NCI-H1417 (cell line): ENCODE results near the gene KAT2A.

ENCODE experiments used
- DNase-seq, 3 experiments: peaks; one replicate each; lab custom pipeline; 2025; lab: John Stamatoyannopoulos, UW

Gene KAT2A

GRCh38 chr17:42094375-42095069 is 26.6 kb downstream of the KAT2A start:
- no peak for DNase-seq

- DNase-seq: no peak
Observed at GRCh38 chr17:42092939-42093338, 28.2 kb downstream of the KAT2A start.

GRCh38 chr17:42090964-42091790 is 30.0 kb downstream of the KAT2A start:
- no peak for DNase-seq

DNA sequence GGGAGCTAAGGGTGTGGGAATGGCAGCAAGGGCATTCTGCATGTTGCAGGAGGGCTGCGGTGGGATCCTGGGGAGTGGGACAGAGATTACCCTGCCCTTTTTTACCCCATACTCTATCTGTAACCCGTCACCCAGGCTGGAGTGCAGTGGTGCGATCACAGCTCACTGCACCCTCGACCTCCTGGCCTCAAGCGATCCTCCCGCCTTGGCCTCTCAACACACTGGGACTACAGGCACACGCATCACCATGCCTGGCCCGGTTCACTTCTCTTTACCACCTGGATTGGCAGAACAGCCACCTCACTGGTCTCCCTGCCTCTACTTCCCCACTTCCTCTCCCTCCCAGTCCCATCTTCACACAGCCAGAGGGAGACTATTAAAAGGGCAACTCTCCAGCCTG is 32.4 kb downstream of the KAT2A start:
- DNase-seq: no peak

DNA sequence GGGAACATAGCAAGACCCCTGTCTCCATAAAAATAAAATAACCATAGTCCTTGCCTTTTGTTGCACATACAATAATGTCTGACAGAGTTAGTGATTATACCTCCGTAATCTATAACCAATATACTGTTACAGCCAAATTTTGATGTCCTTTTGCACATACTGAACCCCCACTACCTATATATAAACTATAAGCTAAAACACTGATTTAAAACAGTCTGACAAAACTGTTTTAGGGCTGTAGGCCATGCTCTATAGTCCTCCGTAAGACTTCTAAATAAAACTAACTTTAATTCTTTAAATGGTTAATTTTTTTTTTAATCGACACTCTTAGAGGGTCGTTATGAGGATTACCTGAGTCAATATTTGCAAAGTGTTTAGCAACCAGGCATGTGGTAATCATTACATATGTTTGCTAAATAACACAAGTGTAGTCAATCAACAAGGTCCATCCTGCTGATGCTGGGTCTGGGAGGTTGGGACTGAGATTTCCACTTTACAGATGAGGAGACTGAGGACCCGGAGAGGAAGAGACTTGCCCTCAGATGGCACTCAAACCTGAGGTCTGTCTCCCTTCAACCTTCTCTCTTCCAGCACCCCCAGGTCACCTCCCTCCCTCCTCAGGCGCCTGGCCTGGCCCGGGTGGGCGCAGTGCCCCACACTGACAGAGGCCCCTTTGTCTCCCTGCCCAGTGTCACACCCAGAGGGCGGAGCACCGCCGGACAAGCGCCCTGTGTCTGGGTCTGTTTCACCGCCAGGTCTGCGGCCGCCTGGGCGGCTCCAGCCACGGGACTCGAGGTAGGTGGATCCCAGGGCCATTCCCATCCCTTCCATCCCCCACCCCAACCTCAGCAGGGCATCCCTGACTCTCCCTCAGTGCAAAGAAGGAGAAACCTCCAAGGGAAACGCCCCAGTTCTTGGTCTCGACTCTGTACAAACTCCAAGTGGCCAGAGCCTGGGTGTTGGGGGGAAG is 33.1 kb downstream of the KAT2A start:
- peak in 1 of 3 experiments; percentile 30 for DNase-seq

DNA sequence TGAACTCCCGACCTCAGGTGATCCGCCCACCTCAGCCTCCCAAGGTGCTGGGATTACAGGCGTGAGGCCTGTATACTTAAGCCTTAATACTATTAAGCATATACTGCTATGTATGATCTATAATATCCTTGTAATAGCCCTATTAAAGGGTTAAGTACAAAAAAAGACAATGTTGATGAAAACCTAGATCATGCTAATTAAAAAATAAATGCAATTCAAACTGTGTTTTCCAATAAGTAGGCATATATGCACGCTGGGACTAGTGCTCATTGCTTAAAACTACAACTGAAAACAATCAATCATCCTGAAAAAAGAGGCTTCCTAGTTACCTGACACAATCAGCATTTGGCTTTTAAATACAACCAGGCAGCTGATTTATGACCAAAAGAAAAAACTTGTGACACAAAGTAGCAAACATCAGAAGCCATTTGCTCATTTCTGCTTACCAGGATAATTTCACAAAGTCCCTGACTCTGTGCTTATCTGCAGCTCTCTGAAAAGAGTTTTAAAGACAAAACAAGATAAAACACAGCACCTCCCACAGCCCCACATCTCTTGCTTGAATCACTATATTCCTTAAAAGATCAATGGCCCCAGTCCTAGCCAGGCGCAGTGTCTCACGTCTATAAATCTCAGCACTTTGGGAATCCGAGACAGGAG is 34.0 kb downstream of the KAT2A start:
- peak in 1 of 3 experiments; percentile 57 for DNase-seq

GRCh38 chr17:42081516-42082129 is 39.5 kb downstream of the KAT2A start:
- no peak for DNase-seq

GRCh38 chr17:42079541-42079940 is 41.6 kb downstream of the KAT2A start:
- DNase-seq: no peak

- DNase-seq: no peak
Observed at GRCh38 chr17:42078396-42079043, 42.6 kb downstream of the KAT2A start.

DNA sequence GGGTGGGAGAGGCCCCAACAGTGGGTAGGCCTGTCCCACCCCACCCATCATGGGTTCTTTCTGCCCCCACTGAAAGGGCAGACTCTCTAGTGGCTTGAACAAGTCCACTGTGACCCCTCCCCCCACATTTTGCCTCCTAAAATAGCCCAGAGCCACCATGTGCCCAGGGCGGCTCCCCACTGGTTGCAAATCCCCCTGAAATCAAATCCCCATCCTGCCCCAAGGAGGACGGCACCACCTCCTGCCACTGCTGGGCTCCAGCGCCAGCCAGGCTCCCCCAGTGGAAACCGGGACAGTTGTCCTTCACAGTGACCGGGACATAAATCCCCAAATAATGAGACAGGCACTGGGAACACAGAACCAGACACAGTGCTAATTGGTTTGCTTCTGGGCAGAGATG is 43.4 kb downstream of the KAT2A start:
- DNase-seq: no peak

GRCh38 chr17:42076797-42077559 is 44.2 kb downstream of the KAT2A start:
- DNase-seq: no peak

GRCh38 chr17:42075789-42076188 is 45.4 kb downstream of the KAT2A start:
- DNase-seq: no peak

DNA sequence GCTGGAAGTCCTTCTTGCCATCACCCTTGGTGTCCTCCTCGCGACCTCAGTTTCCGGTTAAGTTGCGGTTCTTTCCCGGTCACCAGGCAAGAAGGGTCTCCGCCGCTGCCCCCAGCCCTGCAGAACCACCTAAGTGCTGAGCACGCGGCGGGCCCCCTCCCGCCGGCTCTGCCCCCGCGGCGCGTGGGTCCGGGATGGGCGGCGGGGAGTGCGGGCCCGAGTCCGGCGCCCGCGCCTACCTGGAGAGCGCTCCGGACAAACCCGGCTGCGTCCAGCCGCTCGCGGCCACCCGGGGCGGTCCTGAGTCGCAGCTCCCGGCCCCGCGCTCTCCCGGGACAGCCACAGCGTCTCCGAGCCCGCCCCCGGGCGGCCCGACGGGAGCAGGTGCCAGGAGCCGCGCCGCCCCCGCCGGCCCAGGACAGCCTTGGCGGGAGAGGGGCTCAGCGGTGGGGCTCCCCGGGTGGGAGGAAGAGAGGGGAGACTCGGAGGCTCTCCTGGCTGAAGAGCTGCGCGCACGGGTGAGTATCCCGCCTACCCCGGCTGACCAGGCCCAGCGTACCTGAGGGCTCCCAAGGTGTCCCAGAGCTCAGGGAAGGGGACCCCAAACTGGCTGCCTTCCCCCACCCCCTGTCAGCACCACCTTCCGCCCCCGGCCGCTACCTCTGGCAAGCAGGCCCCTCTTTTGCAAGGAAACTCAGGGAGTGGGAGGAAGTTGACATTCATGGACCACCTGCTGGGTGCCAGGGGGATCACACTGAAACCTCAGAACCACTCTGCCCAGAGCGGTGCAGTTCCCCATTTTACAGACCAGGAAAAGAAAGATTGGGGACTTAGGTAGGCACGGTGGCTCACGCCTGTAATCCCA is 48.6 kb downstream of the KAT2A start:
- peak in 2 of 3 experiments; percentile 11 to 34 for DNase-seq

- no peak for DNase-seq
Observed at GRCh38 chr17:42071810-42072209, 49.4 kb downstream of the KAT2A start.

DNA sequence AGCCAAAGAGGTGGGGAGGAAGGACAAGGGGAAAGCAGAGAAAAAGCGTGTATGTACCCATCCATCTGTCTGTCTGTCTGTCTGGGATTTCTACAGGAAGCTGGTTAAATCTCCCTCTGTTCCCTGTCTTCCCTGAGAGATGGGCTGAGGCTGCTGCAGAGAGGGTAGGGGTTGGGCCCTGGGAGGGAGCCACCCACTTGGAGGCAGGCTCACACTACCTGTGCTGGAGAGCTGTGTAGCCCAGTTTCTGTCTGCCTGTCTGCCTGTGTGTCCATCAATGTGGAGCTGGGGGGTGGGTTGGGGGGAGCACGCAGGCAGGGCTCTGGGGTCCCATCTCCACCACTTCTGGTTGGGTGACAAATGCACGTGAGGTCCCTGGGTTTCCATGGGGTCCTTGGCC is 52.2 kb downstream of the KAT2A start:
- no peak for DNase-seq

DNA sequence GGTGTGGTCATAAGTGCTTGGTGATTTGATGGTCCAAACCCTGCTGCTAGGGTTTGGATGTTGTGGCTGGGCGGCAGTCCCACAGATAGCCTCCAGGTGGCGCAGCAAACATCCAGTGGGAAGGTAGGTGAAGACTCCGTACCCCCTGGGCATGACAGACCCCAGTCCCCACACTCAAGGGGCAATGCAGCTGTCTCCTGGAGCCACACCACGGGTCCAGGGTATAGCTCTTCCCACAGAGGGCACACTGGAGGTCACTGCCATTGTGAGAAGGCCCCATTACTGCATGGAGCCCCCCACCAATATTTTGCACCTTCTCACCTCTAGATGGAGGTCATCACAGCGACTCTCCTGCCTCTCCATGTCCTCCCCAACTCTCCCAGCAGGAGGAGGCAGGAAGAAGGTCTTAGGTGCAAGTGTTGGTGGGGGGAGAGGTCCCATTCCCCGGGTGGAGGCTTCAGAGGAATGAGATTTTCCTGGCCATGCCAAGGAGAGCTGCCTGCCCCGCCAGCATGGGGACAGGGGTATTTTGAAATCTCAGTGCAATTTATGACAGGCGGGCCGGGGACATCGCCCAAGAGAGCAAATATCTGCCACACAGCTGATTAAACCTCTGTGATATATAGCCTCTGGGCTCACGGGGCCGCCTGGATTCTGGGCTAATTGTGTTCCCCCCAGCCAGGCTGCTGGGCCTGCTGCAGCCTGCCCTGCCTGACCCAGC is 53.6 kb downstream of the KAT2A start:
- DNase-seq: peak; percentile 47 to 74 (median 61)

DNA sequence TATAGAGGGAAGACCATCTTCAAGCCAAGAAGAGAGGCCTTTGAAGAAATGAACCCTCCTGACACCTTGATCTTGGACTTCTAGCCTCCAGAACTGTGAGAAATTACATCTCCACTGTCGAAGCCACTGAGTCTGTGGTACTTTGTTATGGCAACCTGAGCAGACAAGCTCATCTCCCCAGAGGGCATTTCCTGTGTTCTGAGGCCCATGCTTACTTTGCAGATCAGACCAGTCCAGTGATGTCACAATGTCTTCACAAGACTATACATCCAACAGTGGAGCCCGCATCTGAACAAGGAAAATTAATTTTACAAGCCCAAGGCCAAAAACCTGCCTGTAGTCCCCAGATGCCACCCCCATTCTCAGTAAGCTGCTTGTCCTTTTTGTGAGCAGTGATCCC is 56.0 kb downstream of the KAT2A start:
- no peak for DNase-seq
